Ecto neural progenitor cell (in vitro differentiated cells): ENCODE data around the gene REV1.
A peak's percentile ranks its signal among the peaks of the same experiment; 100 is the strongest.
"Not testable (repeated sequence)": the region's sequence is repeated elsewhere in the genome, so short reads cannot be mapped to it uniquely, and the experiment has no call there.

ENCODE experiments used
- DNase-seq: peaks from one replicate; pipeline ENCODE4 v3.0.0-alpha.2; 2018; ENCODE audit warnings: low spot score

Gene REV1

DNA sequence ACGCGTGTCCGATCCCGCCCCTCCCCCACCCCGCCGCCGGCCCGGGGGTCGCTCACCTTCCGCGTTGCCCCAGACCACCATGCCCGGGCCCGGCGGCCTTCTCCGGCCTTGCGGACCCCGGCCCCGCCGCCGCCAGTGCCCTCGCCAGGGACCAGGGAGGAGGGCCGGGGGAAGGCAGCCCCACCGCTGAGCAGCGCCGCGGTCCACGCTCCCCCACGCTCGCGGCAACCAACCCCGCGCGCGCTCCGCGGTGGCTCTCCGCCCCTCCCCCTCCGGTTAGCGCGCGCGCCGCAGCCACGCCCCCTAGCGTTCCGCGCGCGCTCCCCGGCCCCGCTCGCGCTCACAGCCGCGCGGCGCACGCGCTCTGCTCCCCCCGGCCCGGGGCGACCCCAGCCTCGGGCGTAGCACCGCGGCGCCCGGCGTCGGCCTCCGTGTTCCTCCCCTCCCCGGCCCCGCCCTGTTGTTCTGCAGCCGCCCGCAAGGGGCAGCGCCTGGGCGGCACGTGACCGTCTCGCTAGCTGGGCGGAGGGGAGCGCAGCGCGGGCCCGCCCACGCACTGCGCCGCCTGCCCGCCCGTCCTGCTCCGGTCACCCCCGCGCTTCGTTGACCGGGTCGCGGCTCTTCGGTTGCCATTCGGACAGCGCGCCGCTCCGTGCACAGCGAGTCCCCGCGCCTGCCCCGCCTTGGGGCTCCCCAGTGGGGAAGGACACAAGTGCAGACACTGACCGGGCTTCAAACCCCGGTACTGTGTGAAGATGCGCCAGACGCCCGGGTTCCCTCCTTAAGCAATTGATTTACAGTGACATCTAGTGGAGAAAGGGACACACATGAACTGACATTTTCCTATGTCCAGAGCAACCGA, at the start of gene REV1:
Gene REV1, minus strand, starts transcription at position 257 of the 862 bp plus-strand sequence. CDS start 25,042 bp downstream, outside the sequence.
- DNase-seq, result peak; percentile 96

DNA sequence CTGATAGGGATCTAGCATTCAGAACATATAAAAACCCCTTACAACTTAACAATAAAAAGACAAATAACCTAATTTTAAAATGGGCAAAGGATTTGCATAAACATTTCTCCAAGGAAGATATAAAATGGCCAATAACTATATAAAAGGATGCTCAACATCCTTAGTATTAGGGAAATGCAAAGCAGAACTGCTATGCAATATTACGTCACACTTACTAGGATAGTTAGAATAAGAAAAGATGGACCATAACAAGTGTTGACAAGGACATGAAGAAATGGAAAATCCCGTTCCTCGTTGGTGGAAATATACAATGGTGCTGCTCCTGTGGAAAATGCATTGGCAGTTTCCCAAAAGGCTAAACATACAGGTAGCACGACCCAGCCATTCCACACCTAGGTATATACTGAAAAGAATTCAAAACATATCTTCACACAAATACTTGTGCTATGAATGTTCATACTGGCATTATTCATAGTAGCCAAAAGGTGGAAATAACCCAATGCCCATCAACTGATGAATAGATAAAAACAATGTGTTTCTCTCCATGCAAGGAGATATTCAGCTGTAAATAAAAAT, 48.2 kb upstream of the REV1 start:
- DNase-seq, result no peak

- no peak for DNase-seq
Observed at GRCh38 chr2:99524056-99524455, 34.2 kb upstream of the REV1 start.

- no peak for DNase-seq
Observed at GRCh38 chr2:99522157-99522556, 32.3 kb upstream of the REV1 start.

DNA sequence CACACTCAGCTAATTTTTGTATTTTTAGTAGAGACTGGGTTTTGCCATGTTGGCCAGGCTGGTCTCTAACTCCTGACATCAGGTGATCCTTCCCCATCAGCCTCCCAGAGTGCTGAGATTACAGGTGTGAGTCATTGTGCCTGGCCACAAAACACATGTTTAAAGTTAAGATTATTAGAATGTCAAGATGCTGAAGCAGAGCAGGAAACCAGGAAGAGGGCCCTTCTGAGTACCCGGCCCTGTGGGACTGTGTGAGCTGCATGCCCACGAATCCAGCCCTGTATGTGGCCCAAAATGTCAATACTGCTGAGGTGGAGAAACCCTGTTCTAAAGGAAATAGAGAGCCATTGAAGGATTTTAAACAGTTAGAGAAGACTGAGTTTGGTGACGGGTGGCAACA, 31.0 kb upstream of the REV1 start:
- DNase-seq, result no peak

GRCh38 chr2:99520195-99520594, 30.4 kb upstream of the REV1 start:
- no peak for DNase-seq

DNA sequence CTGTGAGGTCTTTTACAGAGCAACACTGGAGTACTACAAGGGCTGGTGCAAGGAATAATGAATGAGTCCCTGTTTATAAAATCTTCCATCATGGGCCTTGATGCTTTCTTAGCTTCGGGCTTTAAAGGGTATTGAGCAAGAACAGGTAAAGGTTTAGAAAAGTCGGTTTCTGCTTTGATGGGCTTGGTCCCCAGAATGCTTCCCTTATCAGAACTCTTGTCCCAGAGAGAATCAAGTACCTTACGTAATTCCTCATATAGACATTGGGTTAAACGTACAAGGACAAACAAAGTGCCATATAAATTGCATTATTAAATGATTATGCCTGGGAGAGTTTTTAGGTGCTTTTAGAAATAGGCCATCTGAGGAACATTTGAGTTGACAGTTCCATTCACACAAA, 24.5 kb upstream of the REV1 start:
- no peak for DNase-seq

DNA sequence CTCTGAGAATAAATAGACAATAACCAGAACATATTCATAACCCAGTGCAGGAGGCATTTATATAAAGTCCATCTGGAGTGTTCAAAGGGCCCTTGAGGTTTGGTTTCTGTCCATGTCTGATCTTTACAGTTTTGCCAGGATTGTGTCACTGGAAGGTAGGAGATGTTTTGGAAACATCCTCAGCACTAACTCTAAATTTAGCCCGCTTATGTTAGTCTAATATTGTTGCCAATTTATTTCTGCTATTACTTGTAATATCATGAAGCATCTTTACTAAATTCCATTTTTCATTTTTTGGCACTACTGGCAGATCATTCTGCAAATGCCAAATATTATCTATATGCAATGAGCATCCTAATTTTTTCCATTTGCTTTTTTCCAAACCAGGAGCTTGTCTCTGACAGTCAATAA, 22.4 kb upstream of the REV1 start:
- DNase-seq, result no peak

GRCh38 chr2:99509387-99509786, 19.6 kb upstream of the REV1 start:
- no peak for DNase-seq

- DNase-seq, result no peak
Observed at GRCh38 chr2:99507937-99508818, 18.4 kb upstream of the REV1 start.

- no peak for DNase-seq
Observed at GRCh38 chr2:99504844-99505584, 15.2 kb upstream of the REV1 start.

DNA sequence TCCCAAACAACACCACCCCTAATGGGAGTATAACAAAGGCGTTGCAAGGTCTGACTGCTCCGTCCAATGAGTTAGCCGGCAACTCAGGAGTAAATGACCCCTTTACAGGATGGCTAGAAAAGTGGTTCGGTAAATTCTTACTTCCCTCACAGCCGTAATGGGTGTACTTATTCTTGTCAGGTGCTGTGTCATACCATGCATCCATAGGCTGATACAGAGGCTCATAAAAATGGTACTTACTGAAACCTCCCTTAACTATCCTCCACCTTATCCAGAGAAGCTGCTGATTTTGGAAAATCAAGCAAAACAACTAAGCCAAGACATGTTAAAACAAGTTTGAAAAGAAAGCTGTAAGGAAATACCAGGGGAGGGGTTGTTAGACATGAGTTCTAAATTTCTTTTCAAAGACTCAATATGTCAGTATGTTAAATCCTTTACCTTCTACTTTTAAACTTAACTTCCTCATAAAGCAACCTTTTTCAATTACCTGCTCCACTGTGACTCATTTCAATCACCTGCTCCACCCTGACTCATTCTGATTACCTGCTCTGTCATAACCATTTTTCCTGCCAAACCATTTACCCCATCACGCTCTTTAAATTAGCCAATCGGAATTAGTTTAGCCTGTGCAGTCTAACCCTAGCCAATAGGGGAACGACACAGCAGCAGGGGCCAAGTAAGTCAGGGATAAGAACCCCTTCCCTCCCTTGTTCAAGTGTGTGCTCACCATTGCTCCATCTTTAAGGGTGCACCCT, 14.0 kb upstream of the REV1 start:
- not testable (repeated sequence) for DNase-seq

- DNase-seq, result no peak
Observed at GRCh38 chr2:99496021-99496420, 6.2 kb upstream of the REV1 start.

DNA sequence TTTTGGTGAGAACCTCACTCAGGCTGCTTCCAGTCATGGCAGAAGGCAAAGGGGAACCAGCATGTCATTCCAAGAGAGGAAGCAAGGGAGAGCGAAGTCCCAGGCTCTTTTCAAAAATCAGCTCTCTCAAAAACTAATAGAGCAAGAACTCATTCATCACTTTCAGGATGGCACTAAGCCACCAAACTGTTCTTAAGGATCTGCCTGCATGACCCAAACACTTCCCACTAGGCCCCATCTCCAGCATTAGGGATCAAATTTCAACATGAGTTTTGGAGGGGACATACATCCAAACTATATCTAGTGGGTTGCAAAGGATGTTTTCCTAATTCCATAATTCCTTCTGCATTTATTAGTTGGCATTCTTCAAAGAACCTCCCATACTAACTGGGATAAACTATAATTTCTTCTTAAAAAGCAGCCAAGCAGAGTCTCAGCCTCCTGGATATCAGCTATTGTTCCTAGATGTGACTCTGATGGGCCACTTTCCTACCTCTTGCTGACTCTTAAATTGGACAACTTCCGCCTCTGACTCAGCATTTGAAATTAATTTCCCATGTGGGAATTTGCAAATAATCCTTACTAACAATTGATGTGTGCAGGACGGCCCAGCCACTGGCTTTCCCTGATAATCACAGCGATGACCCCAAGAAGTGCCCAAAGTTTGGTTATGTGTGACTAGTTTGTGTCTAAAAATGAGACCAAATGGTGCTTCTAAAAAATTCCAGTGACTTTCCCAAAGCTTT, 5.5 kb upstream of the REV1 start:
- no peak for DNase-seq

DNA sequence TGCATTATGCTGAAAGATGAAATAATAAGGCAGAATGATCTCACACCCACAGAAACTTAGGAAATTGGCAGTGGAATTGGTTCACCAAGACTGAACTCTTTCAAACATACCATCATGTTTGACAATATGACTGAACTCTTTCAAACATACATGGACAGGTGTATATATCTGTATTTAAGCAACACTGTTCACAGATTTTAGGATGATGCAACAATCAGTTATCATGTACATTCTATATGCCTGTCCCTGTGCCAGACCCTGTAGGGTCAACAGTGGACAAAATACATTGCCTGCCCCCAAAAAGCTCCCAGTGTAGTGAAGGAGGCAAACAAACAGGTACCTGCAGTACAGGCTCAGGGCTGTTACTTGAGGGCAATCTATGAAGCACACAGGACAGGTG, 2.9 kb upstream of the REV1 start:
- no peak for DNase-seq

- no peak for DNase-seq
Observed at GRCh38 chr2:99490623-99491461, 1.0 kb upstream of the REV1 start.

GRCh38 chr2:99489063-99489760, 605 bp downstream of the REV1 start:
- DNase-seq, result peak; percentile 71

DNA sequence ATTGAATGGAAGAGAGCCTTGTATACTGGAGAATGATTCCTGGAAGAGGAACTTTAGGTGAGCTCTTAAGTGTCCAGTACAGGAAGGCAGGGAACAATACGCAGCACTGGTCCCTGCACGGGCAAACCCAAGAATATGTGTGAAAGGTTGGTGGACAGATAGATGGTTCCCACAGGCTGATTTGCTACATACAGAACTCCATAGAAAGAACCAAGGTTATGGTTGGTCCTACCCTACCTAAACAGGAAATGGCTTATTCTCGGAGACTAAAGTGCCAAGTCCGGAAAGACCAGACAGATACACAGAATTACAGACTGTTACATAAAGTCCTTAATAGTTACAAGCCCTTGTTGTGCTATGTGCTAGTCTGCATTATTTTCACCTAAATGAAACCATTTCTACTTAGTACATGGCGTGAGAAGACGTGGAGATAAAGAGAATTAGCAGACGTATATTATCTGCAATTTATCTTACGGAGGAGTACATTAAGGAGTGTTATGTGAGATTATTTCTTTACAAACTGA, 1.2 kb downstream of the REV1 start:
- DNase-seq, result no peak

- DNase-seq, result no peak
Observed at GRCh38 chr2:99487906-99488305, 1.9 kb downstream of the REV1 start.
